GM23248 (cell line): Measurements from ENCODE around the gene GRB10. TPM values are rescaled to one million over a fixed set of nuclear protein-coding genes. Genes with fewer than 3 reads are reported as not detected.

ENCODE experiments used
- DNase-seq: peaks from one replicate; pipeline ENCODE4 v3.0.0-alpha.2; 2015
- H2AFZ ChIP-seq: fragments of 200-600 bp; sonication (generic); 2 replicates; pipeline ENCODE4 v1.6.1; 2016; ENCODE audit warnings: antibody characterized with exemption
- H3F3A ChIP-seq: fragments of 200-600 bp; sonication (generic); 2 replicates; pipeline ENCODE4 v1.6.1; 2016; ENCODE audit warnings: mild to moderate bottlenecking, antibody characterized with exemption, mixed run types; ENCODE audit not compliant: insufficient read depth
- H3K27ac ChIP-seq: fragments of 200-600 bp; sonication (generic); 2 replicates; pipeline ENCODE4 v1.5.1; 2016; ENCODE audit warnings: mild to moderate bottlenecking
- H3K27me3 ChIP-seq: fragments of 200-600 bp; sonication (generic); replicated peaks from 2 replicates; pipeline ENCODE4 v1.6.1; 2016; ENCODE audit warnings: mild to moderate bottlenecking; ENCODE audit not compliant: insufficient read depth
- H3K36me3 ChIP-seq: fragments of 200-600 bp; sonication (generic); 2 replicates; pipeline ENCODE4 v1.6.1; 2016; ENCODE audit warnings: low read depth, mild to moderate bottlenecking
- H3K4me1 ChIP-seq: fragments of 200-600 bp; sonication (generic); 2 replicates; pipeline ENCODE4 v1.6.1; 2016; ENCODE audit warnings: mild to moderate bottlenecking; ENCODE audit not compliant: insufficient read depth
- H3K4me2 ChIP-seq: fragments of 200-600 bp; sonication (generic); one replicate; pipeline ENCODE4 v1.6.1; 2016; ENCODE audit warnings: mild to moderate bottlenecking; ENCODE audit not compliant: unreplicated experiment
- H3K4me3 ChIP-seq: fragments of 200-600 bp; sonication (generic); 2 replicates; pipeline ENCODE4 v1.5.1; 2016; ENCODE audit warnings: mild to moderate bottlenecking
- H3K79me2 ChIP-seq: fragments of 200-600 bp; sonication (generic); 2 replicates; pipeline ENCODE4 v1.6.1; 2016; ENCODE audit warnings: mild to moderate bottlenecking; ENCODE audit not compliant: insufficient read depth
- H3K9ac ChIP-seq: fragments of 200-600 bp; sonication (generic); 2 replicates; pipeline ENCODE4 v1.6.1; 2016; ENCODE audit warnings: mild to moderate bottlenecking
- H3K9me2 ChIP-seq: fragments of 200-600 bp; sonication (generic); 2 replicates; pipeline ENCODE4 v1.6.1; 2016; ENCODE audit warnings: mixed run types, mild to moderate bottlenecking, moderate library complexity; ENCODE audit not compliant: insufficient read depth
- H3K9me3 ChIP-seq: fragments of 200-600 bp; sonication (generic); one replicate; pipeline ENCODE4 v1.6.1; 2017; ENCODE audit warnings: low read depth
- H4K20me1 ChIP-seq: fragments of 200-600 bp; sonication (generic); 2 replicates; pipeline ENCODE4 v1.6.0; 2016; ENCODE audit not compliant: insufficient read depth
- EZH2 ChIP-seq: fragments of 200-600 bp; sonication (generic); IDR thresholded peaks from 2 replicates; pipeline ENCODE4 v1.6.1; 2018; ENCODE audit warnings: antibody characterized with exemption, mild to moderate bottlenecking; ENCODE audit not compliant: insufficient read depth, poor library complexity, severe bottlenecking
- EZH2phosphoT487 ChIP-seq: fragments of 200-600 bp; sonication (generic); IDR thresholded peaks from 2 replicates; pipeline ENCODE4 v1.6.1; 2018; ENCODE audit warnings: antibody characterized with exemption, moderate library complexity, mild to moderate bottlenecking, low read depth; ENCODE audit not compliant: insufficient read depth
- WGBS, 2 experiments: methylation state at CpG; one replicate each; pipeline ENCODE4 v1.1.6; 2015 to 2017; ENCODE audit warnings: low lambda C conversion rate in 2 of 2, low coverage in 1 of 2; ENCODE audit errors: missing lambda C conversion rate in 2 of 2; 5-methylcytosine and 5-hydroxymethylcytosine counted together
- in situ Hi-C: fragments of 300-500 bp; cut with MboI; formaldehyde crosslinking; loops from 2 replicates; pipeline ENCODE4 v1.15.0; 2020
- polyA plus RNA-seq: library from polyadenylated mRNA; unstranded; fragments of >200 nt; fragmentation: Nextera tagmentation; extraction: Ambion mirVana; gene quantifications from 2 replicates; pipeline ENCODE4 v1.2.1, GENCODE V29; 2016
- total RNA-seq: library from RNA; depleted of rRNA; stranded (reverse); fragments of >200 nt; shearing (Covaris generic); gene quantifications from 2 replicates; pipeline ENCODE4 v1.2.3, GENCODE V29; 2014

Gene GRB10
- total and polyA plus RNA-seq, 2 experiments from 2014 or later = 12.9 to 25.9 TPM

- WGBS, 2 experiments = 48 to 49% methylated on average over 5 of the region's 5 CpGs
- Histone ChIP-seq H2AFZ (no peak overlapping the region), H3K9ac (no peak overlapping the region), H3K36me3 (0 out of 2 replicates have a peak, but pooled peaks cover 7% of the 10 kb centered on the region), H3K4me2 (no peak overlapping the region), H3K79me2 (peaks cover 4% of the 10 kb centered on the region; the same call in 1 of the 2 replicates), H3K4me3 (no peak overlapping the region), H3K4me1 (peaks cover 21% of the 10 kb centered on the region), H3F3A (peaks cover 5% of the 10 kb centered on the region; the same call in 1 of the 2 replicates), H3K27ac (no peak overlapping the region), H3K9me2 (no peaks in the 10 kb centered on the region), H3K27me3 (no peaks in the 10 kb centered on the region), H3K9me3 (no peaks in the 10 kb centered on the region), H4K20me1 (peaks cover 32% of the 10 kb centered on the region; the same call in 1 of the 2 replicates)
- TF ChIP-seq EZH2phosphoT487 = no peak
- no peak for TF ChIP-seq EZH2
- peak; percentile 16 for DNase-seq
- in situ Hi-C loops = loop anchor here (10.0 kb wide), 1 partner anchor 193 kb away; no protein-coding TSS in a partner anchor
Observed at GRCh38 chr7:50667789-50668226, 114.9 kb downstream of the GRB10 start.

- no peaks in the 10 kb centered on the region for H3K9me3 ChIP-seq
- 0 out of 2 replicates have a peak, but pooled peaks cover 7% of the 10 kb centered on the region for H3K36me3 ChIP-seq
- no peak overlapping the region for H3K27ac ChIP-seq
- no peak overlapping the region for H3K4me3 ChIP-seq
- H3K4me2 ChIP-seq = no peak overlapping the region
- peaks cover 33% of the 10 kb centered on the region; the same call in 1 of the 2 replicates for H4K20me1 ChIP-seq
- H3K79me2 ChIP-seq = peaks cover 4% of the 10 kb centered on the region; the same call in 1 of the 2 replicates
- no peak overlapping the region for H3K9ac ChIP-seq
- H3K4me1 ChIP-seq = peaks cover 21% of the 10 kb centered on the region
- H3K9me2 ChIP-seq = no peaks in the 10 kb centered on the region
- H2AFZ ChIP-seq = no peak overlapping the region
- 40 to 47% methylated on average over 4 of the region's 4 CpGs for WGBS, 2 experiments
- TF ChIP-seq EZH2 (no peak), EZH2phosphoT487 (no peak)
- peaks cover 5% of the 10 kb centered on the region; the same call in 1 of the 2 replicates for H3F3A ChIP-seq
- no peaks in the 10 kb centered on the region for H3K27me3 ChIP-seq
- in situ Hi-C loops = loop anchor here (10.0 kb wide), 1 partner anchor 193 kb away; no protein-coding TSS in a partner anchor
- DNase-seq = no peak
Observed at GRCh38 chr7:50667338-50667737, 115.4 kb downstream of the GRB10 start.

GRCh38 chr7:50666124-50666496, 116.6 kb downstream of the GRB10 start:
- H3K27me3 ChIP-seq = no peaks in the 10 kb centered on the region
- H3K4me2 ChIP-seq = no peak overlapping the region
- H3K4me1 ChIP-seq = peaks cover 21% of the 10 kb centered on the region
- no peak for DNase-seq
- TF ChIP-seq EZH2phosphoT487 (no peak), EZH2 (no peak)
- H4K20me1 ChIP-seq = peaks cover 33% of the 10 kb centered on the region; the same call in 1 of the 2 replicates
- H3K79me2 ChIP-seq = peaks cover 4% of the 10 kb centered on the region; the same call in 1 of the 2 replicates
- H3K27ac ChIP-seq = no peak overlapping the region
- no peaks in the 10 kb centered on the region for H3K9me3 ChIP-seq
- in situ Hi-C loops = loop anchor here (10.0 kb wide), 1 partner anchor 191 kb away; no protein-coding TSS in a partner anchor
- H3K9me2 ChIP-seq = no peaks in the 10 kb centered on the region
- 97 to 98% methylated on average over 11 of the region's 11 CpGs for whole genome bisulfite sequencing, 2 experiments
- no peak overlapping the region for H3K4me3 ChIP-seq
- 0 out of 2 replicates have a peak, but pooled peaks cover 4% of the 10 kb centered on the region for H3K36me3 ChIP-seq
- H3F3A ChIP-seq = peaks cover 5% of the 10 kb centered on the region; the same call in 1 of the 2 replicates
- no peak overlapping the region for H3K9ac ChIP-seq
- H2AFZ ChIP-seq = no peak overlapping the region

- peaks cover 33% of the 10 kb centered on the region; the same call in 1 of the 2 replicates for H4K20me1 ChIP-seq
- peaks cover 5% of the 10 kb centered on the region; the same call in 1 of the 2 replicates for H3F3A ChIP-seq
- no peak for TF ChIP-seq EZH2phosphoT487
- TF ChIP-seq EZH2 = no peak
- in situ Hi-C loops = loop anchor here (10.0 kb wide), 1 partner anchor 191 kb away; no protein-coding TSS in a partner anchor
- H2AFZ ChIP-seq = no peak overlapping the region
- DNase-seq = peak; percentile 42
- H3K9me2 ChIP-seq = no peaks in the 10 kb centered on the region
- WGBS, 2 experiments = 88 to 89% methylated on average over 17 of the region's 17 CpGs
- H3K4me3 ChIP-seq = no peak overlapping the region
- no peaks in the 10 kb centered on the region for H3K9me3 ChIP-seq
- H3K79me2 ChIP-seq = peaks cover under 1% of the 10 kb centered on the region; the same call in 1 of the 2 replicates
- H3K27ac ChIP-seq = no peak overlapping the region
- H3K4me1 ChIP-seq = peaks cover 21% of the 10 kb centered on the region
- no peaks in the 10 kb centered on the region for H3K27me3 ChIP-seq
- no peak overlapping the region for H3K9ac ChIP-seq
- H3K4me2 ChIP-seq = peak overlapping the region; percentile 37
- 0 out of 2 replicates have a peak, but pooled peaks cover 4% of the 10 kb centered on the region for H3K36me3 ChIP-seq
Observed at GRCh38 chr7:50665403-50666123, 117.1 kb downstream of the GRB10 start.
